Activated CD8-positive, alpha-beta memory T cell treated with anti-CD3 and anti-CD28 coated beads, Interleukin-2, amount 50 U/mL, for 1 hour (primary cell): ENCODE results near the gene ZNF492.
"Not testable (repeated sequence)": the region's sequence is repeated elsewhere in the genome, so short reads cannot be mapped to it uniquely, and the experiment has no call there.

Experiments used
- DNase-seq: peaks from one replicate; pipeline ENCODE4 v3.0.0-alpha.2; 2020; ENCODE audit errors: extremely low read depth

Gene ZNF492

GRCh38 chr19:22617181-22617580, 16.9 kb upstream of the ZNF492 start:
- not testable (repeated sequence) for DNase-seq

GRCh38 chr19:22617614-22618320, 16.4 kb upstream of the ZNF492 start:
- DNase-seq = no peak

- DNase-seq = no peak
Measured at GRCh38 chr19:22619371-22619770, 14.8 kb upstream of the ZNF492 start.

- DNase-seq = no peak
Measured at GRCh38 chr19:22619932-22620331, 14.2 kb upstream of the ZNF492 start.

- no peak for DNase-seq
Measured at GRCh38 chr19:22620401-22620800, 13.7 kb upstream of the ZNF492 start.

GRCh38 chr19:22620912-22621311, 13.2 kb upstream of the ZNF492 start:
- no peak for DNase-seq

GRCh38 chr19:22622020-22622419, 12.1 kb upstream of the ZNF492 start:
- DNase-seq = no peak

- no peak for DNase-seq
Measured at GRCh38 chr19:22622901-22623840, 11.0 kb upstream of the ZNF492 start.

- no peak for DNase-seq
Measured at GRCh38 chr19:22623841-22624221, 10.3 kb upstream of the ZNF492 start.

- DNase-seq = no peak
Measured at GRCh38 chr19:22625266-22626035, 8.7 kb upstream of the ZNF492 start.

GRCh38 chr19:22627526-22627925, 6.6 kb upstream of the ZNF492 start:
- DNase-seq = no peak

- no peak for DNase-seq
Measured at GRCh38 chr19:22628401-22628800, 5.7 kb upstream of the ZNF492 start.

- no peak for DNase-seq
Measured at GRCh38 chr19:22634450-22634827, 315 bp downstream of the ZNF492 start.

- DNase-seq = not testable (repeated sequence)
Measured at GRCh38 chr19:22685493-22685892, 51.4 kb downstream of the ZNF492 start.

- not testable (repeated sequence) for DNase-seq
Measured at GRCh38 chr19:22702661-22703060, 68.5 kb downstream of the ZNF492 start.

GRCh38 chr19:22703096-22703495, 69.0 kb downstream of the ZNF492 start:
- DNase-seq = not testable (repeated sequence)

GRCh38 chr19:22708983-22709382, 74.9 kb downstream of the ZNF492 start:
- no peak for DNase-seq
